Ecto neural progenitor cell (in vitro differentiated cells): ENCODE results near the gene GRID1.

Experiments
- DNase-seq: peaks from one replicate; pipeline ENCODE4 v3.0.0-alpha.2; 2018; ENCODE audit warnings: low spot score

The GRID1 gene

GRCh38 chr10:85649461-85649860, 717.1 kb downstream of the GRID1 start:
- DNase-seq: peak; percentile 6

GRCh38 chr10:85648279-85648754, 718.3 kb downstream of the GRID1 start:
- DNase-seq: no peak

- no peak for DNase-seq
Measured at GRCh38 chr10:85647741-85648140, 718.9 kb downstream of the GRID1 start.

- DNase-seq: no peak
Measured at GRCh38 chr10:85645926-85646711, 720.5 kb downstream of the GRID1 start.

- no peak for DNase-seq
Measured at GRCh38 chr10:85645053-85645452, 721.5 kb downstream of the GRID1 start.

GRCh38 chr10:85643845-85644525, 722.6 kb downstream of the GRID1 start:
- DNase-seq: no peak

GRCh38 chr10:85643171-85643844, 723.3 kb downstream of the GRID1 start:
- DNase-seq: no peak

- DNase-seq: no peak
Measured at GRCh38 chr10:85642421-85643170, 724.0 kb downstream of the GRID1 start.

- no peak for DNase-seq
Measured at GRCh38 chr10:85642082-85642420, 724.5 kb downstream of the GRID1 start.

- DNase-seq: no peak
Measured at GRCh38 chr10:85641479-85642009, 725.1 kb downstream of the GRID1 start.

GRCh38 chr10:85638797-85639196, 727.8 kb downstream of the GRID1 start:
- no peak for DNase-seq

- no peak for DNase-seq
Measured at GRCh38 chr10:85635650-85636049, 730.9 kb downstream of the GRID1 start.

- DNase-seq: no peak
Measured at GRCh38 chr10:85624511-85624910, 742.1 kb downstream of the GRID1 start.

- DNase-seq: no peak
Measured at GRCh38 chr10:85623758-85624157, 742.8 kb downstream of the GRID1 start.

- no peak for DNase-seq
Measured at GRCh38 chr10:85623342-85623741, 743.3 kb downstream of the GRID1 start.

GRCh38 chr10:85622425-85622824, 744.2 kb downstream of the GRID1 start:
- DNase-seq: no peak

GRCh38 chr10:85621562-85621961, 745.0 kb downstream of the GRID1 start:
- DNase-seq: no peak

GRCh38 chr10:85620807-85621206, 745.8 kb downstream of the GRID1 start:
- DNase-seq: no peak

GRCh38 chr10:85619832-85620231, 746.8 kb downstream of the GRID1 start:
- no peak for DNase-seq

GRCh38 chr10:85618841-85619240, 747.8 kb downstream of the GRID1 start:
- DNase-seq: no peak

- DNase-seq: no peak
Measured at GRCh38 chr10:85617751-85618546, 748.6 kb downstream of the GRID1 start.
